Hepatocyte (in vitro differentiated cells): Measurements from ENCODE around the gene DACT3. TPM values are rescaled to one million over a fixed set of nuclear protein-coding genes. Genes with fewer than 3 reads are reported as not detected.

ENCODE experiments used
- DNase-seq: peaks from one replicate; pipeline ENCODE4 v3.0.0-alpha.2; 2016; ENCODE audit warnings: low spot score
- H2AFZ ChIP-seq: fragments of 200-600 bp; sonication (generic); 2 replicates; pipeline ENCODE4 v1.6.0; 2016; ENCODE audit warnings: antibody characterized with exemption, mild to moderate bottlenecking
- H3K27ac ChIP-seq: fragments of 200-600 bp; sonication (generic); 2 replicates; pipeline ENCODE4 v1.5.1; 2016; ENCODE audit warnings: mild to moderate bottlenecking
- H3K27me3 ChIP-seq: fragments of 200-600 bp; sonication (generic); 2 replicates; pipeline ENCODE4 v1.6.1; 2016
- H3K36me3 ChIP-seq: fragments of 200-600 bp; sonication (generic); replicated peaks from 2 replicates; pipeline ENCODE4 v1.5.1; 2016; ENCODE audit warnings: low read depth; ENCODE audit not compliant: insufficient read depth
- H3K4me1 ChIP-seq: fragments of 200-600 bp; sonication (generic); 2 replicates; pipeline ENCODE4 v1.5.1; 2016; ENCODE audit warnings: mild to moderate bottlenecking, moderate library complexity; ENCODE audit not compliant: insufficient read depth
- H3K4me2 ChIP-seq: fragments of 200-600 bp; sonication (generic); 2 replicates; pipeline ENCODE4 v1.6.0; 2016
- H3K4me3 ChIP-seq: fragments of 200-600 bp; sonication (generic); 2 replicates; pipeline ENCODE4 v1.5.1; 2016; ENCODE audit warnings: mild to moderate bottlenecking
- H3K79me2 ChIP-seq: fragments of 200-600 bp; sonication (generic); 2 replicates; pipeline ENCODE4 v1.6.0; 2017; ENCODE audit warnings: mild to moderate bottlenecking
- H3K9me2 ChIP-seq: fragments of 200-600 bp; sonication (generic); replicated peaks from 2 replicates; pipeline ENCODE4 v1.6.0; 2017; ENCODE audit warnings: mild to moderate bottlenecking; ENCODE audit not compliant: insufficient read depth
- H3K9me3 ChIP-seq: fragments of 200-600 bp; sonication (generic); 2 replicates; pipeline ENCODE4 v1.5.1; 2016; ENCODE audit warnings: low read depth, mild to moderate bottlenecking
- H4K20me1 ChIP-seq: fragments of 200-600 bp; sonication (generic); 2 replicates; pipeline ENCODE4 v1.6.0; 2016; ENCODE audit warnings: mild to moderate bottlenecking; ENCODE audit not compliant: insufficient read depth, poor library complexity, severe bottlenecking
- CTCF ChIP-seq: fragments of 200-600 bp; sonication (generic); IDR thresholded peaks from 2 replicates; pipeline ENCODE4 v1.5.1; 2016; ENCODE audit warnings: antibody characterized with exemption, mild to moderate bottlenecking; ENCODE audit not compliant: poor library complexity
- EZH2 ChIP-seq: fragments of 200-600 bp; sonication (generic); IDR thresholded peaks from 2 replicates; pipeline ENCODE4 v1.6.1; 2016; ENCODE audit warnings: antibody characterized with exemption, mild to moderate bottlenecking, borderline replicate concordance
- EZH2phosphoT487 ChIP-seq: fragments of 200-600 bp; sonication (generic); IDR thresholded peaks from one replicate; pipeline ENCODE4 v1.6.1; 2018; ENCODE audit warnings: antibody characterized with exemption, mild to moderate bottlenecking, low read depth, moderate library complexity; ENCODE audit not compliant: unreplicated experiment, severe bottlenecking
- WGBS: methylation state at CpG from one replicate; pipeline ENCODE4 v1.1.6; 2016; ENCODE audit warnings: low lambda C conversion rate; ENCODE audit errors: missing lambda C conversion rate; 5-methylcytosine and 5-hydroxymethylcytosine counted together
- polyA plus RNA-seq: library from polyadenylated mRNA; unstranded; fragments of >200 nt; fragmentation: Nextera tagmentation; extraction: Ambion mirVana; gene quantifications from 2 replicates; pipeline ENCODE4 v1.2.1, GENCODE V29; 2016
- total RNA-seq: library from RNA; depleted of rRNA; stranded (reverse); fragments of >200 nt; gene quantifications from 2 replicates; pipeline ENCODE4 v1.2.3, GENCODE V29; 2014

Gene DACT3
- total and polyA plus RNA-seq, 2 experiments from 2014 or later = 18.4 TPM

DNA sequence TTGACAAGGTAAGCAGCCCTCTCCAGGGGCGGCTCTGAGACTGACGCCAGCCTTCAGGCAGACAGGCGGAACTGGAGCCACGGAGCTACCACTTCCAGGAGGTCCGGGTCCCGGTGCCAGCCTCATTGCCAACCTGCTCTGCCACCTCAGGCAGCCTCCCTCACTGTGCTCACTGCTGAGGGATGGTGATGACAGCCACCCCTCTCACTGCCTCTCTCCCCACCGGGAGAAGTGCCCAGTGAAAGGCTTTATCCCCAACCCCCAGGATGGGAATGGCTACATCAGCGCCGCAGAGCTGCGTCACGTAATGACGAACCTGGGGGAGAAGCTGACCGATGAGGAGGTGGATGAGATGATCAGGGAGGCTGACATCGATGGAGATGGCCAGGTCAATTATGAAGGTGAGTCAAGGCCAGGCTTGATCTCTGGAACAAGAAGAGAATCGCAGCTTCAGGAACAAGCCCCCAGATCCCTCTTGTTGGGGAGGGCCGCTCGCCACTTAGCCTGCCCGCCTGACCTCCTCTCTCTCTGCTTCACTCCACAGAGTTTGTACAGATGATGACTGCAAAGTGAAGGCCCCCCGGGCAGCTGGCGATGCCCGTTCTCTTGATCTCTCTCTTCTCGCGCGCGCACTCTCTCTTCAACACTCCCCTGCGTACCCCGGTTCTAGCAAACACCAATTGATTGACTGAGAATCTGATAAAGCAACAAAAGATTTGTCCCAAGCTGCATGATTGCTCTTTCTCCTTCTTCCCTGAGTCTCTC is 52.2 kb downstream of the DACT3 start:
- Histone ChIP-seq H3K36me3 (no peaks in the 10 kb centered on the region), H3K4me2 (no peak overlapping the region), H4K20me1 (peaks cover 38% of the 10 kb centered on the region), H2AFZ (no peak overlapping the region), H3K79me2 (peaks cover 36% of the 10 kb centered on the region), H3K27ac (no peak overlapping the region), H3K9me2 (no peaks in the 10 kb centered on the region), H3K4me3 (no peak overlapping the region), H3K9me3 (no peaks in the 10 kb centered on the region), H3K4me1 (peaks cover 12% of the 10 kb centered on the region), H3K27me3 (no peaks in the 10 kb centered on the region)
- DNase-seq = no peak
- TF ChIP-seq EZH2 = no peak
- TF ChIP-seq CTCF = no peak
- no peak for TF ChIP-seq EZH2phosphoT487
- 97% methylated on average over 27 of the region's 27 CpGs for WGBS

- no peak for DNase-seq
- Histone ChIP-seq H3K27me3 (no peaks in the 10 kb centered on the region), H3K9me2 (no peaks in the 10 kb centered on the region), H3K36me3 (no peaks in the 10 kb centered on the region), H3K79me2 (peaks cover 41% of the 10 kb centered on the region), H4K20me1 (peaks cover 41% of the 10 kb centered on the region), H3K4me1 (peaks cover 16% of the 10 kb centered on the region), H3K4me3 (no peak overlapping the region), H3K9me3 (no peaks in the 10 kb centered on the region), H3K27ac (no peak overlapping the region), H3K4me2 (no peak overlapping the region), H2AFZ (no peak overlapping the region)
- no peak for TF ChIP-seq CTCF
- no peak for TF ChIP-seq EZH2phosphoT487
- TF ChIP-seq EZH2 = no peak
- WGBS = 97% methylated on average over 9 of the region's 9 CpGs
Observed at GRCh38 chr19:46608178-46608577, 52.8 kb downstream of the DACT3 start.

DNA sequence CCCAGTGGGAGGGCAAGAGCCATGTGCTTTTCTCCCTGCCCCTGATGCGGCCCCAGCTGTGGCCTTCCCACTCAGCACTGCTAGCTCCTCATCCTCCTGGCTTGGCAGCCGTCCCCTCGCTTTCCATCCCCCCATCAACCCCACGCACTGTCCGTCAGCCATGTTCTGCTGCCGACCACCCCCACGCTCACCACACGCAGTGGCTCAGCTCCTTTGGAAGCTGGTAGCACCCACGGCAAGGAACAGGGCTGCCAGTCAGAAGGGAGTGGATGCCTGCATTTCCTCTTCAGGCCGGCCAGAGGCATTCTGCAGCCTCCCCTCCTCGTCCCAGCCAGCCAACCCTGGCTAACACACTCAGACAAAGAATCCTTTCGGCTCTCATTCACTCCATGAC is 53.5 kb downstream of the DACT3 start:
- no peak for DNase-seq
- Histone ChIP-seq H3K4me1 (peaks cover 16% of the 10 kb centered on the region), H3K36me3 (no peaks in the 10 kb centered on the region), H3K4me3 (no peak overlapping the region), H3K4me2 (no peak overlapping the region), H3K9me2 (no peaks in the 10 kb centered on the region), H4K20me1 (peaks cover 46% of the 10 kb centered on the region), H3K79me2 (peaks cover 49% of the 10 kb centered on the region), H3K27me3 (no peaks in the 10 kb centered on the region), H3K9me3 (no peaks in the 10 kb centered on the region), H2AFZ (no peak overlapping the region), H3K27ac (no peak overlapping the region)
- TF ChIP-seq EZH2 = no peak
- no peak for TF ChIP-seq CTCF
- TF ChIP-seq EZH2phosphoT487 = no peak
- 96% methylated on average over 11 of the region's 12 CpGs for WGBS
